Stimulated activated CD4-positive, alpha-beta T cell treated with anti-CD3 and anti-CD28 coated beads, Interleukin-2, amount 100 ng/mL, for 48 hours (primary cell): Measurements from ENCODE around the gene GRIP1.

Experiments used
- DNase-seq, 2 donors: peaks; one replicate each; pipeline ENCODE4 v3.0.0-alpha.2; 2020

GRIP1 gene

GRCh38 chr12:66428870-66429269 is 250.0 kb downstream of the GRIP1 start:
- no peak for DNase-seq

- DNase-seq: no peak
Observed at GRCh38 chr12:66428261-66428660, 250.6 kb downstream of the GRIP1 start.

GRCh38 chr12:66426696-66427095 is 252.2 kb downstream of the GRIP1 start:
- DNase-seq: no peak

- DNase-seq: no peak
Observed at GRCh38 chr12:66423266-66423665, 255.6 kb downstream of the GRIP1 start.

DNA sequence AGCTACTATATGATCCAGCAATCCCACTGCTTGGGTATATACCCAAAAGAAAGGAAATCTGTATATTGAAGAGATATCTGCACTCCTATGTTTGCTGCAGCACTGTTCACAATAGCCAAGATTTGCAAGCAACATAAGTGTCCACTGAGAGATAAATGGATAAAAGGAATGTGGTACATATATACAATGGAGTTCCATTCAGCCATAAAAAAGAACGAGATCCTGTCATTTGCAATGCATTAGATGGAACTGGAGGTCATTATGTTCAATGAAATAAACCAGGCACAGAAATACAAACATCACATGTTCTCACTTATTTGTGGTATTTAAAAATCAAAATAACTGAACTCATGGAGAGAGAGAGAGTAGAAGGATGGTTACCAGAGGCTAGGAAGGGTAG is 260.0 kb downstream of the GRIP1 start:
- DNase-seq: no peak

- no peak for DNase-seq
Observed at GRCh38 chr12:66417217-66417616, 261.7 kb downstream of the GRIP1 start.

GRCh38 chr12:66409195-66409871 is 269.5 kb downstream of the GRIP1 start:
- DNase-seq: peak; percentile 10 to 30

GRCh38 chr12:66405395-66405794 is 273.5 kb downstream of the GRIP1 start:
- DNase-seq: no peak

GRCh38 chr12:66403746-66404145 is 275.1 kb downstream of the GRIP1 start:
- DNase-seq: no peak

- no peak for DNase-seq
Observed at GRCh38 chr12:66399911-66400306, 279.0 kb downstream of the GRIP1 start.

DNA sequence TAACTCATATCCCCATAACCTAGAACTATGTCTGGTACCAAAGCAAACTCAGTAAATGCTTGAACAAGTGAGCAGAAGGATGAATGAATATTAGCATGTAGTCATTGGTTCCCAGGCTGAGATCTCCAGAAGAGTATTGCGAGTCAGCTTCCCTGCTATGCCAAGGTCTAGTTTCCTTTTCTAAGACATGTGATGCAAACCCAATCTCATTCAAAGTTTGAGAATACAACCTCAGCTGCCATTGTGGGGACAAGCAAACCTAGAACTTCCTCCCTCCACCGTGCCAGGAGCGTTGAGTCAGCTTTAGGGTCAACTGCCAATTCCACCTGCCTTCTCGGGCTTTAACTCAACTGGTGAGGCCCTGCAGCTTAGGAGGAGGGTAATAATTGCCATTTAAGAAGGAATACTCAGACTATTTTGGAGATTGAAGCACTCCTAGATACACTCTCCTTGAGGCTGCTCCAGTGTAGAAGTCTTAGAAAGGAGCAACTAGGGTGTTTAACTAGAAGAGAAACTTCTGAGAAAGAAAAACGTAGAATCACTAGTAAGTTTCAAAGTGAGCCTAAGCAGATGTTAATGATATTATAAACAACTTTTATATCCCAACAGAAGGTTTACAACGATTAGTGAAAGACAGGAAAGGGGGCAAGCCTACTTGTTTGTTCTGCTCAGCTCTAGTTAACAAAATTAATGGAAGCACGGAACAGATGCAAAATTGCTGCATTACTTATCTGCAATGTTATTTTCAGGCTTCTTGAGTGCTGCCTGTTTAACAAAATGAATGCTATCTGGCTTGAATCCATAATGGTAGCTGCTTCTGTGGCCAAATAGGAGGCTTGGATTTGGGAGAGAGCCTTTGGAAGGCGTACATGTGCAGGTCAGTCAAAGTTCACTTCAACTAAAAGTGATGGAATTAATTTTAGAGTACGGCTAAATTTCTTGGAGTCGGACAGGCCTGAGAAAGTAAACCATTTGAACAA is 279.7 kb downstream of the GRIP1 start:
- no peak for DNase-seq

- no peak for DNase-seq
Observed at GRCh38 chr12:66397574-66398290, 281.1 kb downstream of the GRIP1 start.

GRCh38 chr12:66393890-66394289 is 285.0 kb downstream of the GRIP1 start:
- no peak for DNase-seq

DNA sequence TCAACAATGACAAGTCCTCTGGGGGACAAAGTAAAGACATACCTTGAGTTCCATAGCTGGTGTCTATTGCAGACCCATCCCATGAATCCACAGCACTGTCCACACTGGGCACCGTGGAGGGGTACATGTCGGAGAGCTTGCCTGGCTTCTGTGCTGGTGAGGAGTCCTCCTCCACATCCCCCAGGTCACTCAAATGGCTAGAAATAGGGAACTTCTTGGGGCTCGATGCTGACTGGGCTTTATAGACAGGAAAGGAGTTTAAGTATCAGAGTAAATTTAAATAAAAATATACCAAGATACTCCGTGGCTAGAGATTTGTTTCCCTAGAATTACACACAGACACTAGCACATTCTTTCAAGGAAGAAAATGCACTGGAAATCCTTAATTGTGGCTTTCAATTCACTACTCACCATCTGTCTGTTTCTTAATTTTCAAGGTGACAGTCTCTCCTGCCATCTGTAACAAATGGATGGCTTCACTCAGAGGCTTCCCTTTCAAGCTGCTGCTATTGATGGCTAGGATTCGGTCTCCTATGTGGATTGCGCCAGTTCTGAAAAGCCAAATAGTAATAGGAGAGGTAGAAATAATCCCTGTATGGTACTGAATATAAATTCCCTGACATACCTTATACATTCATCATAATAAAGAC is 286.5 kb downstream of the GRIP1 start:
- no peak for DNase-seq

GRCh38 chr12:66388517-66388916 is 290.4 kb downstream of the GRIP1 start:
- DNase-seq: no peak

- no peak for DNase-seq
Observed at GRCh38 chr12:66387117-66387516, 291.8 kb downstream of the GRIP1 start.

- DNase-seq: no peak
Observed at GRCh38 chr12:66380769-66381535, 297.9 kb downstream of the GRIP1 start.

DNA sequence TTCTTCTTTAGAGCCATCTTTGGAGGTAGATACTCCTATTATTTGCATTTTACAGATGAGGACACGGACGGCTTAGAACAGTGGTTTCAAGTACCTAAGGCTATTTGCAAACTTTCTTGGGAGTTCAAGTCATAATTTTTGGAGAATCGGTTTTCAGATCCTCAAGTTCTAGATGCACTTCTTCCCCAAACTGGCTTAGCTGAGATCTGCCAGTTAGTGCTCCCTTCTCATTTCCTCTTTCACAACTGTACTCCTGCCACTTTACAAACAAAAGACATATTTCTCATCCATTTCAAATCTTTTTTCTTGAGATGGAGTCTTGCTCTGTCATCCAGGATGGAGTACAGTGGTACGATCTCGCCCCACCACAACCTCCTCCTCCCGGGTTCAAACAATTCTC is 299.3 kb downstream of the GRIP1 start:
- no peak for DNase-seq

DNA sequence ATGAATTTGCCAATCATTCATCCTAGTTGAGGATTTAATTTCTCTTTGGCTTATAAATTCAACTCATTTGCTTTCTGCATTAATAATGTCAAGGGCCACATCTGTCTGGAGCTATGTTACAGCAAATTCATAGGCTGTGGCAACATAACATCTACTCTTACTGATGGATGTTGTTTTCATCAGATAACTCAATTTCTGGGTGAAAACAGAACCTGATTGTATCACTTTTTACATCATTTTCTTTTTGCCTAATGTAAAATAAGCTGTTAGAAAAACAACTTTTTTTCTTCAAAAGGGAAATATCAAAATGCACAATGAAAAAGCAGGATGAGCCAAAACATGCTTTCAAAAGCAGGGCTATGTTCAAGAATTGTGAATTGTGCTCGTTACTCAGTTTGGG is 303.3 kb downstream of the GRIP1 start:
- DNase-seq: no peak

- no peak for DNase-seq
Observed at GRCh38 chr12:66371982-66372381, 306.9 kb downstream of the GRIP1 start.

DNA sequence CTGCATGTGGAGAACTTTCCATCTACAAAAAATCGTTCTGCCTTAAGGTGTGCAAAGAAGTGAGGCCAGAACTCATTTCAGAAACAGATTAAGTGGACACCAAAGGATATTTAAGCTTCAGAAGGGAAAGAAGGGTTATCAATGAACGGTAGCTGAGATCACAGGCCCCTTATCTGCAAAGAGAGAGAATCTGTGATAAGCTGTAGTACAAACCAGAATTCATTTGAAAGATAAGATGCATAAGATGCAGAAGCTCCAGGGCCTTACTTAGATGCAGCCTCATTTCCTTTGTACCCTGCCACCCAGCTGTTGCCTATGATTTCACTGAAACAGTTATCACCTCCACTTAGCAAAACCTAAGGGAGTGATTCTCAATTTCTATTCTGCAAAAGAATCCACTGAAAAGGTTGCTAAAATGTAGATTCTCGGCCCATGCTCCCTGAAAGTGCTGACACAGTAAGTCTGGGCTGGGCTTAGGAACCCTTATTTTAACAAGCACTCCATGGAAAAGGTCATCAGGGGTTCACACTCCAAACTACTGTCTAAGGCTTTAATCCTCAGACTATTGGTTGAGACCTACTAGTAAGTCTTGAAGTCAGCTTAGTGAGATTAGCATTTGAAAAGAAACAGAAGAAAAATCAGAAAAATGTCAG is 311.7 kb downstream of the GRIP1 start:
- no peak for DNase-seq
